Activated naive CD4-positive, alpha-beta T cell treated with anti-CD3 and anti-CD28 coated beads for 36 hours (primary cell): ENCODE data around the gene B3GALT6. TPM values are rescaled to one million over a fixed set of nuclear protein-coding genes. Genes with fewer than 3 reads are reported as not detected.

Experiments
- CTCF ChIA-PET: fragments of 350-600 bp; sonication (Branson Sonifier 250); formaldehyde crosslinking; loops from one replicate; lab custom pipeline; 2021; ENCODE audit warnings: antibody characterized with exemption; lab: Charles Lee
- DNase-seq: peaks from one replicate; pipeline ENCODE4 v3.0.0-alpha.2; 2020
- H3K27ac Mint-ChIP-seq: one replicate; pipeline ENCODE4 v1.8.0; 2021; ENCODE audit warnings: mild to moderate bottlenecking, mixed read lengths
- H3K27me3 Mint-ChIP-seq: one replicate; pipeline ENCODE4 v1.8.0; 2021; ENCODE audit warnings: low read depth, mixed read lengths
- H3K36me3 Mint-ChIP-seq: one replicate; pipeline ENCODE4 v1.8.0; 2021; ENCODE audit warnings: low read depth, mixed read lengths
- H3K4me1 Mint-ChIP-seq: one replicate; pipeline ENCODE4 v1.8.0; 2021; ENCODE audit warnings: low read depth, mixed read lengths
- H3K4me3 Mint-ChIP-seq: one replicate; pipeline ENCODE4 v1.8.0; 2021; ENCODE audit warnings: mild to moderate bottlenecking, moderate library complexity, mixed read lengths
- H3K9me3 Mint-ChIP-seq: one replicate; pipeline ENCODE4 v1.8.0; 2021; ENCODE audit warnings: mixed read lengths
- intact Hi-C: fragments of 100-400 bp; cut with micrococcal nuclease; formaldehyde crosslinking; loops from one replicate; pipeline ENCODE4 v1.15.1; 2023
- total RNA-seq, 2 experiments: library from RNA; stranded (reverse); gene quantifications; one replicate each; pipeline ENCODE4 v1.2.3, GENCODE V29; 2021

Gene B3GALT6
- total RNA-seq, 2 experiments from 2014 or later: 8.7 to 9.9 TPM

GRCh38 chr1:1259540-1259939, 27.5 kb downstream of the B3GALT6 start:
- CTCF ChIA-PET: interaction anchor here (2.1 kb wide), 1 partner anchor 137 kb away, joined by 9 read pairs; no protein-coding TSS in a partner anchor
- no peak for DNase-seq
- Mint-ChIP-seq H3K36me3 (peaks cover 32% of the 10 kb centered on the region), H3K27ac (no peak overlapping the region), H3K4me1 (peaks cover 8% of the 10 kb centered on the region), H3K27me3 (no peaks in the 10 kb centered on the region), H3K9me3 (no peaks in the 10 kb centered on the region), H3K4me3 (no peak overlapping the region)
- intact Hi-C loops: no loop called here

GRCh38 chr1:1259951-1260600, 28.0 kb downstream of the B3GALT6 start:
- H3K4me1 Mint-ChIP-seq: peaks cover 8% of the 10 kb centered on the region
- H3K27me3 Mint-ChIP-seq: no peaks in the 10 kb centered on the region
- no peak for DNase-seq
- no peaks in the 10 kb centered on the region for H3K9me3 Mint-ChIP-seq
- CTCF ChIA-PET: interaction anchor here (2.1 kb wide), 1 partner anchor 138 kb away, joined by 9 read pairs; no protein-coding TSS in a partner anchor
- no peak overlapping the region for H3K4me3 Mint-ChIP-seq
- peaks cover 30% of the 10 kb centered on the region for H3K36me3 Mint-ChIP-seq
- H3K27ac Mint-ChIP-seq: no peak overlapping the region
- intact Hi-C loops: no loop called here

- intact Hi-C loops: no loop called here
- Mint-ChIP-seq H3K27ac (peak overlapping the region; percentile 50), H3K9me3 (no peaks in the 10 kb centered on the region), H3K27me3 (no peaks in the 10 kb centered on the region), H3K36me3 (peaks cover 30% of the 10 kb centered on the region), H3K4me1 (peaks cover 8% of the 10 kb centered on the region), H3K4me3 (no peak overlapping the region)
- CTCF ChIA-PET: interaction anchor here (1.2 to 2.1 kb wide), 2 partner anchors 31 to 139 kb away, joined by 3 to 9 read pairs; no protein-coding TSS in a partner anchor
- no peak for DNase-seq
Observed at GRCh38 chr1:1260843-1261560, 29.0 kb downstream of the B3GALT6 start.

GRCh38 chr1:1262071-1262470, 30.0 kb downstream of the B3GALT6 start:
- Mint-ChIP-seq H3K27me3 (no peaks in the 10 kb centered on the region), H3K9me3 (no peaks in the 10 kb centered on the region), H3K27ac (no peak overlapping the region), H3K4me1 (peaks cover 8% of the 10 kb centered on the region), H3K36me3 (peaks cover 30% of the 10 kb centered on the region), H3K4me3 (no peak overlapping the region)
- intact Hi-C loops: no loop called here
- CTCF ChIA-PET: no interaction called here
- no peak for DNase-seq

GRCh38 chr1:1262758-1263157, 30.7 kb downstream of the B3GALT6 start:
- peaks cover 30% of the 10 kb centered on the region for H3K36me3 Mint-ChIP-seq
- H3K27me3 Mint-ChIP-seq: no peaks in the 10 kb centered on the region
- peaks cover 8% of the 10 kb centered on the region for H3K4me1 Mint-ChIP-seq
- DNase-seq: no peak
- H3K9me3 Mint-ChIP-seq: no peaks in the 10 kb centered on the region
- no peak overlapping the region for H3K4me3 Mint-ChIP-seq
- intact Hi-C loops: no loop called here
- no peak overlapping the region for H3K27ac Mint-ChIP-seq
- CTCF ChIA-PET: no interaction called here

- Mint-ChIP-seq H3K27me3 (no peaks in the 10 kb centered on the region), H3K4me3 (no peak overlapping the region), H3K9me3 (no peaks in the 10 kb centered on the region), H3K36me3 (peaks cover 30% of the 10 kb centered on the region), H3K27ac (no peak overlapping the region), H3K4me1 (peaks cover 11% of the 10 kb centered on the region)
- CTCF ChIA-PET: interaction anchor here (0.6 kb wide), 1 partner anchor 144 kb away, joined by 3 read pairs; no protein-coding TSS in a partner anchor
- intact Hi-C loops: no loop called here
- DNase-seq: no peak
Observed at GRCh38 chr1:1264026-1264425, 32.0 kb downstream of the B3GALT6 start.

GRCh38 chr1:1264868-1265272, 32.8 kb downstream of the B3GALT6 start:
- intact Hi-C loops: no loop called here
- peak; percentile 40 for DNase-seq
- Mint-ChIP-seq H3K4me3 (no peak overlapping the region), H3K4me1 (peaks cover 12% of the 10 kb centered on the region), H3K27me3 (no peaks in the 10 kb centered on the region), H3K27ac (no peak overlapping the region), H3K36me3 (peaks cover 27% of the 10 kb centered on the region), H3K9me3 (no peaks in the 10 kb centered on the region)
- CTCF ChIA-PET: no interaction called here

GRCh38 chr1:1267488-1268283, 35.6 kb downstream of the B3GALT6 start:
- H3K9me3 Mint-ChIP-seq: no peaks in the 10 kb centered on the region
- peaks cover 33% of the 10 kb centered on the region for H3K4me1 Mint-ChIP-seq
- no peak overlapping the region for H3K27ac Mint-ChIP-seq
- peaks cover 29% of the 10 kb centered on the region for H3K36me3 Mint-ChIP-seq
- CTCF ChIA-PET: no interaction called here
- H3K27me3 Mint-ChIP-seq: no peaks in the 10 kb centered on the region
- no peak overlapping the region for H3K4me3 Mint-ChIP-seq
- intact Hi-C loops: no loop called here
- DNase-seq: no peak

- no peak overlapping the region for H3K4me3 Mint-ChIP-seq
- H3K27ac Mint-ChIP-seq: no peak overlapping the region
Observed at GRCh38 chr1:1268284-1268682, 36.2 kb downstream of the B3GALT6 start.

GRCh38 chr1:1270813-1271212, 38.8 kb downstream of the B3GALT6 start:
- H3K9me3 Mint-ChIP-seq: no peaks in the 10 kb centered on the region
- CTCF ChIA-PET: interaction anchor here (0.9 to 2.3 kb wide), 2 partner anchors 149 to 150 kb away, joined by 3 to 10 read pairs; no protein-coding TSS in a partner anchor
- intact Hi-C loops: no loop called here
- peak overlapping the region; percentile 10 for H3K27ac Mint-ChIP-seq
- peaks cover 39% of the 10 kb centered on the region for H3K4me1 Mint-ChIP-seq
- H3K36me3 Mint-ChIP-seq: peaks cover 25% of the 10 kb centered on the region
- no peak for DNase-seq
- peak overlapping the region; percentile 16 for H3K4me3 Mint-ChIP-seq
- no peaks in the 10 kb centered on the region for H3K27me3 Mint-ChIP-seq

More at GRCh38 chr1:1268284-1268682, 36.2 kb downstream of the B3GALT6 start:
- no peak for DNase-seq
- CTCF ChIA-PET: no interaction called here
- Mint-ChIP-seq H3K9me3 (no peaks in the 10 kb centered on the region), H3K4me1 (peaks cover 36% of the 10 kb centered on the region), H3K27me3 (no peaks in the 10 kb centered on the region), H3K36me3 (peaks cover 27% of the 10 kb centered on the region)
- intact Hi-C loops: no loop called here

- Mint-ChIP-seq H3K27ac (peak overlapping the region; percentile 80), H3K9me3 (no peaks in the 10 kb centered on the region), H3K27me3 (no peaks in the 10 kb centered on the region), H3K4me3 (peak overlapping the region; percentile 85), H3K4me1 (peaks cover 39% of the 10 kb centered on the region), H3K36me3 (peaks cover 18% of the 10 kb centered on the region)
- peak; percentile 27 for DNase-seq
- intact Hi-C loops: loop anchor here (1.0 to 2.0 kb wide), 2 partner anchors 36 to 42 kb away; partner anchors contain the start of gene PUSL1
- CTCF ChIA-PET: interaction anchor here (2.3 kb wide), 1 partner anchor 150 kb away, joined by 10 read pairs; no protein-coding TSS in a partner anchor
Observed at GRCh38 chr1:1272341-1273208, 40.5 kb downstream of the B3GALT6 start.
